Heart left ventricle (tissue), 13 donors: Measurements from ENCODE around the gene ORM2.

ENCODE experiments used
- CTCF ChIP-seq, 12 donors: fragments of 200-600 bp; sonication (generic) in 4 of 12; IDR thresholded peaks; one replicate each; pipeline versions ENCODE4 v1.5.0 to v1.8.0; 2018 to 2022; ENCODE audit warnings: antibody characterized with exemption in 12 of 12, mild to moderate bottlenecking in 5 of 12
- POLR2A ChIP-seq, 2 donors: fragments of 450-650 bp; IDR thresholded peaks; one replicate each; pipeline ENCODE4 v1.6.1; 2017; ENCODE audit warnings: antibody characterized with exemption in 2 of 2, mild to moderate bottlenecking in 2 of 2, moderate library complexity in 2 of 2
- donor health status: ischemic (EF 13 %, LVEDD 7.1; RV severe dilation, severe dysfunction).
- donor health status: DM: no; HTN: yes; CAD: no.
- donor health status: DM: no; HTN: no; CAD: no.
- donor health status: ischemic (EF 25% LVEDD 6.9; RV normal size, moderate dysfunction).
- donor health status: ischemic (EF 25% LVEDD 5.7; RV mildly dilated, moderate dysfunction).
- donor health status: ischemic (EF 35%, LVEDD 5.7; RV mildly dilated, moderate dysfunction).
- donor health status: nonischemic (EF 11% LVEDD 7.7; RV severe dilation, severe dysfunction).
- donor health status: DM: yes; HTN: yes; CAD: no.
- donor health status: PGD.
- donor health status: ischemic (EF 29% LVEDD 5.4; RV normal size, mild dysfunction).
- donor health status: nonischemic (EF 23%, LVEDD 6.1; RV moderate dilation, normal function).

- TF ChIP-seq CTCF (IDR thresholded peaks at IDR 0.05) (no peak), POLR2A (IDR thresholded peaks at IDR 0.05) (no peak)
These were observed 14.6 kb upstream of the ORM2 start for GRCh38 chr9:114314881-114315722.
